Motor neuron (in vitro differentiated cells): ENCODE data around the gene C10orf105. TPM values are rescaled to one million over a fixed set of nuclear protein-coding genes. Genes with fewer than 3 reads are reported as not detected.

ENCODE experiments used
- ATAC-seq, 8 experiments: fragments of 200-7000 bp; cut with Tn5 transposase; replicated peaks in 6 of 8; 2 replicates each; pipeline ENCODE4 v1.8.0; 2021; ENCODE audit warnings: mild to moderate bottlenecking in 8 of 8, moderate library complexity in 8 of 8
- H3K27ac ChIP-seq, 2 donors: fragments of 250-450 bp; sonication (Bioruptor Pico); 2 replicates each; pipeline ENCODE4 v1.9.0; 2021; ENCODE audit warnings: antibody characterized with exemption in 2 of 2, mild to moderate bottlenecking in 2 of 2, moderate library complexity in 1 of 2
- H3K4me1 ChIP-seq, 2 donors: fragments of 250-450 bp; sonication (Bioruptor Pico); replicated peaks in 1 of 2; 2 replicates each; pipeline ENCODE4 v1.6.1; 2021; ENCODE audit warnings: antibody characterized with exemption in 2 of 2, mild to moderate bottlenecking in 2 of 2, moderate library complexity in 1 of 2
- H3K4me3 ChIP-seq, 5 donors: fragments of 250-450 bp; sonication (Bioruptor Pico); 2 replicates each; pipeline ENCODE4 v1.9.0; 2021; ENCODE audit warnings: antibody characterized with exemption in 5 of 5, mild to moderate bottlenecking in 5 of 5, moderate library complexity in 4 of 5
- WGBS, 10 experiments: fragments of 450-650 bp; shearing (Covaris generic); methylation state at CpG; one replicate each; pipeline ENCODE4 v1.0.0; 2022; 5-methylcytosine and 5-hydroxymethylcytosine counted together
- in situ Hi-C, 9 experiments: fragments of 400-800 bp; cut with MboI; loops; one replicate each; pipeline ENCODE4 v1.15.0; 2021; ENCODE audit warnings: low sequenced_read_pairs in 9 of 9, low pct_unique_long_range_greater_than_20kb in 2 of 9; ENCODE audit not compliant: unreplicated experiment in 9 of 9
- total RNA-seq, 8 experiments: library from RNA; unstranded; fragments of 300-600 nt; gene quantifications; 2 replicates each; pipeline versions ENCODE4 v1.2.3 to v1.2.4, GENCODE V29; 2022

Gene C10orf105
- total RNA-seq, 8 experiments from 2014 or later, result 0.08 to 11.5 (median 1.2) TPM

GRCh38 chr10:71666639-71667386 is 52.8 kb downstream of the C10orf105 start:
- H3K27ac ChIP-seq, result peak overlapping the region; percentile 26 to 31
- H3K4me3 ChIP-seq, result no peak overlapping the region
- 0 to 81% (median 45%) methylated on average over 1 to 10 of the region's 18 CpGs; no CpG with 5 or more reads in 4 of the 10 experiments for WGBS, 10 experiments
- peaks cover 52 to 56% of the 10 kb centered on the region in 2 donors for H3K4me1 ChIP-seq
- peak in 5 of 8 experiments; percentile 87 to 92 (median 92) for ATAC-seq
- in situ Hi-C loops, result no loop called here

GRCh38 chr10:71665456-71665855 is 54.1 kb downstream of the C10orf105 start:
- Histone ChIP-seq H3K4me1 (peaks cover 49 to 56% of the 10 kb centered on the region in 2 donors), H3K27ac (no peak overlapping the region), H3K4me3 (no peak overlapping the region)
- 45 to 100% (median 80%) methylated on average over 1 to 5 of the region's 9 CpGs; no CpG with 5 or more reads in 5 of the 10 experiments for WGBS, 10 experiments
- in situ Hi-C loops, result no loop called here
- no peak for ATAC-seq

DNA sequence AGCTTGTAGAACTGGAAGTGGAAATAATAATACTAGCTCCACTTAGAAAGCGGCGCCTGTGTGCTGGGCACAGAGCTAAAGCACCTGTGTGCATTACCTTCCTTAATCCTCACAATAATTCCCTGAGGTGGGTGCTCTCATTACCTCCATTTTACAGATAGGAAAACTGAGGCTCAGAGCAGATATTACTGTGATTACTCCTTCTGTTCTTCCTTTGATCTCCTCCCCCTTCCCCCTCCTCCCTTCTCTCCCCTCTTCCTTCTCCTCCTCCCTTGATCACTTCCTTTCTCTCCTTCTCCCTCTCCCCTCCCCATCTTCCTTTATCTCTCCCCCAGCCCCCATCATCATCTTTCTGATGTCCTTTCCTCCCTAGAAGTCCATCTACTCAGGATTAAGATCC is 55.0 kb downstream of the C10orf105 start:
- in situ Hi-C loops, result no loop called here
- WGBS, 10 experiments, result 20% methylated on average over 1 of the region's 2 CpGs; no CpG with 5 or more reads in 9 of the 10 experiments
- Histone ChIP-seq H3K4me1 (peaks cover 49 to 56% of the 10 kb centered on the region in 2 donors), H3K4me3 (no peak overlapping the region), H3K27ac (no peak overlapping the region)
- ATAC-seq, result no peak

DNA sequence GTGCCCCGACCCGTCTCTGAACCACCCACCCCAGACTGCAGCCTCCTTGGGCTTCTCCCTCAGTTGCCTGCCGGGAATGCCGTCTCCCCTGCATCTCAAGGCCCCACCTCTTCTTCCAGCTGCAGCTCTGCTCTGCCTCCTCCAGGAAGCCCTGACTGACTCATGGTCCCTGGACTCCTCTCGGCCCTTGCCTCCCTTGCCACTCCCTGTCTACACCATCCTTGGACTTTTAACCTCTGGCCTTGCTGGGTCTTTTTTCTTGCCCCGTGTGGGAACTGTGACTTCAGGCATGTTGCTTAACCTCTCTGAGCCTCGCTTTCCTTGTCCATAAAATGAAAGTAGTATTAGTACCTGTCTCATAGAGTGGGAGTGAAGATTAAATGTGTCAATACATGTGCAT is 56.3 kb downstream of the C10orf105 start:
- H3K27ac ChIP-seq, result no peak overlapping the region
- ATAC-seq, result peak in 2 of 8 experiments; percentile 61 to 85
- H3K4me1 ChIP-seq, result peaks cover 50 to 53% of the 10 kb centered on the region in 2 donors
- 43 to 100% (median 74%) methylated on average over 2 to 3 of the region's 7 CpGs; no CpG with 5 or more reads in 3 of the 10 experiments for WGBS, 10 experiments
- in situ Hi-C loops, result no loop called here
- H3K4me3 ChIP-seq, result no peak overlapping the region

GRCh38 chr10:71661779-71662336 is 57.7 kb downstream of the C10orf105 start:
- in situ Hi-C loops, result no loop called here
- peaks cover 51 to 53% of the 10 kb centered on the region in 2 donors for H3K4me1 ChIP-seq
- no peak overlapping the region for H3K4me3 ChIP-seq
- WGBS, 10 experiments, result 35 to 74% (median 58%) methylated on average over 3 to 7 of the region's 28 CpGs; no CpG with 5 or more reads in 6 of the 10 experiments
- H3K27ac ChIP-seq, result peak overlapping the region; percentile 42 to 58
- ATAC-seq, result peak in 5 of 8 experiments; percentile 20 to 79 (median 62)

Other genes starting within 250 kb of the C10orf105 start
- 10 to 100 TPM in 1 of 8 experiments, 1 to 10 TPM in 3, under 1 TPM in 4; 0.05 to 35.2 (median 2.2) TPM for gene VSIR, start 53.7 kb upstream of the C10orf105 start, total RNA-seq
- gene PSAP, start 131.5 kb upstream of the C10orf105 start, total RNA-seq, result 1,000 to 10,000 TPM in 3 of 8 experiments, 100 to 1,000 TPM in 5; 419 to 3,584 (median 668) TPM
- 10 to 100 TPM in 4 of 8 experiments, 1 to 10 TPM in 4; 1.5 to 61.7 (median 10.2) TPM for gene CHST3, start 244.6 kb upstream of the C10orf105 start, total RNA-seq